Tibial artery (tissue), 4 donors: Measurements from ENCODE around the gene INSC.

Experiments
- DNase-seq, 2 donors: peaks; one replicate each; pipeline ENCODE4 v3.0.0-alpha.2; 2019
- H3K27ac ChIP-seq, 2 donors: fragments of 200-600 bp; sonication (generic) in 1 of 2; 1 replicate in 1 of 2; 2 replicates in 1 of 2; pipeline ENCODE4 v1.5.1; 2018 to 2019; ENCODE audit warnings: mild to moderate bottlenecking in 1 of 2
- H3K27me3 ChIP-seq, 2 donors: fragments of 200-600 bp; sonication (generic) in 1 of 2; one replicate each; pipeline versions ENCODE4 v1.5.1 to v1.6.0; 2016 to 2019
- H3K36me3 ChIP-seq, 3 donors: fragments of 200-600 bp; sonication (generic) in 2 of 3; one replicate each; pipeline ENCODE4 v1.5.1; 2016 to 2019; ENCODE audit warnings: mild to moderate bottlenecking in 2 of 3
- H3K4me1 ChIP-seq, 4 donors: fragments of 200-600 bp; sonication (generic) in 2 of 4; 1 replicate in 3 of 4; 2 replicates in 1 of 4; pipeline ENCODE4 v1.5.1; 2016 to 2019
- H3K4me3 ChIP-seq, 2 donors: fragments of 200-600 bp; sonication (generic) in 1 of 2; 1 replicate in 1 of 2; 2 replicates in 1 of 2; pipeline ENCODE4 v1.5.1; 2018 to 2019; ENCODE audit warnings: mild to moderate bottlenecking in 2 of 2
- H3K9me3 ChIP-seq, 3 donors: fragments of 200-600 bp; sonication (generic) in 1 of 3; one replicate each; pipeline ENCODE4 v1.5.1; 2016 to 2019
- CTCF ChIP-seq, 2 experiments: fragments of 200-600 bp in 1 of 2; fragments of 450-650 bp in 1 of 2; IDR thresholded peaks; one replicate each; pipeline ENCODE4 v1.5.1; 2017 to 2019; ENCODE audit warnings: antibody characterized with exemption in 2 of 2, mild to moderate bottlenecking in 1 of 2, moderate library complexity in 1 of 2
- intact Hi-C: fragments of 100-400 bp; cut with DNase I; formaldehyde crosslinking; loops from one replicate; pipeline ENCODE4 v1.15.0; 2023; ENCODE audit warnings: low total_unique reads

INSC gene

GRCh38 chr11:15095736-15096228 lies 18.9 kb upstream of the INSC start:
- intact Hi-C loops, result no loop called here
- no peak for TF ChIP-seq CTCF (IDR thresholded peaks at IDR 0.05)
- no peak for DNase-seq
- H3K4me1 ChIP-seq, result no peaks in the 10 kb centered on the region
- no peaks in the 10 kb centered on the region for H3K27me3 ChIP-seq
- no peaks in the 10 kb centered on the region for H3K9me3 ChIP-seq
- no peaks in the 10 kb centered on the region for H3K36me3 ChIP-seq
- H3K27ac ChIP-seq, result no peak overlapping the region
- H3K4me3 ChIP-seq, result no peak overlapping the region

GRCh38 chr11:15097411-15097810 lies 17.3 kb upstream of the INSC start:
- H3K36me3 ChIP-seq, result no peaks in the 10 kb centered on the region
- H3K4me3 ChIP-seq, result no peak overlapping the region
- H3K27ac ChIP-seq, result no peak overlapping the region
- intact Hi-C loops, result no loop called here
- H3K9me3 ChIP-seq, result no peaks in the 10 kb centered on the region
- H3K4me1 ChIP-seq, result no peaks in the 10 kb centered on the region
- H3K27me3 ChIP-seq, result no peaks in the 10 kb centered on the region
- TF ChIP-seq CTCF (IDR thresholded peaks at IDR 0.05), result no peak
- no peak for DNase-seq

GRCh38 chr11:15099267-15099666 lies 15.5 kb upstream of the INSC start:
- no peak overlapping the region for H3K4me3 ChIP-seq
- H3K27me3 ChIP-seq, result no peaks in the 10 kb centered on the region
- no peak overlapping the region for H3K27ac ChIP-seq
- DNase-seq, result no peak
- H3K9me3 ChIP-seq, result no peaks in the 10 kb centered on the region
- TF ChIP-seq CTCF (IDR thresholded peaks at IDR 0.05), result no peak
- intact Hi-C loops, result no loop called here
- no peaks in the 10 kb centered on the region for H3K4me1 ChIP-seq
- no peaks in the 10 kb centered on the region for H3K36me3 ChIP-seq

- no peak overlapping the region for H3K27ac ChIP-seq
- no peaks in the 10 kb centered on the region for H3K9me3 ChIP-seq
- no peaks in the 10 kb centered on the region for H3K4me1 ChIP-seq
- no peak overlapping the region for H3K4me3 ChIP-seq
- no peaks in the 10 kb centered on the region for H3K27me3 ChIP-seq
- no peaks in the 10 kb centered on the region for H3K36me3 ChIP-seq
- peak; percentile 87 to 94 for TF ChIP-seq CTCF (IDR thresholded peaks at IDR 0.05)
- intact Hi-C loops, result loop anchor here (2.0 kb wide), 1 partner anchor 108 kb away; no protein-coding TSS in a partner anchor
- peak in 1 of 2 donors; percentile 71 for DNase-seq
Measured at GRCh38 chr11:15101072-15101709, 13.5 kb upstream of the INSC start.

- Histone ChIP-seq H3K9me3 (no peaks in the 10 kb centered on the region), H3K27ac (no peak overlapping the region), H3K36me3 (no peaks in the 10 kb centered on the region), H3K27me3 (no peaks in the 10 kb centered on the region), H3K4me1 (no peaks in the 10 kb centered on the region), H3K4me3 (no peak overlapping the region)
- intact Hi-C loops, result no loop called here
- DNase-seq, result no peak
- TF ChIP-seq CTCF (IDR thresholded peaks at IDR 0.05), result no peak
Measured at GRCh38 chr11:15104166-15104565, 10.6 kb upstream of the INSC start.
